H1 (cell line): ENCODE results near the gene NINJ2. TPM values are rescaled to one million over a fixed set of nuclear protein-coding genes. Genes with fewer than 3 reads are reported as not detected.

Experiments
- CTCF ChIA-PET: fragments of 300-600 bp; sonication (Branson Sonifier 250); formaldehyde crosslinking; loops from one replicate; lab custom pipeline; 2021; ENCODE audit not compliant: partially characterized antibody; lab: Charles Lee
- POLR2A ChIA-PET: fragments of 300-600 bp; sonication (Branson Sonifier 250); formaldehyde crosslinking; loops from one replicate; lab custom pipeline; 2021; ENCODE audit warnings: inconsistent platforms; ENCODE audit not compliant: partially characterized antibody; lab: Charles Lee
- DNase-seq, 2 experiments: peaks; one replicate each; pipeline versions ENCODE4 v3.0.0 to v3.0.0-alpha.2; 2010 to 2022; ENCODE audit warnings: low spot score in 2 of 2, low read depth in 1 of 2, mixed read lengths in 1 of 2
- FAIRE-seq: peaks from 2 replicates; lab custom pipeline; 2011; peaks lifted over from hg19 to GRCh38; lab: Jason Lieb, UNC
- H2AFZ ChIP-seq: 2 replicates; pipeline ENCODE4 v1.8.1; 2012; ENCODE audit warnings: low read length, inconsistent platforms
- H2AK5ac ChIP-seq: 2 replicates; pipeline ENCODE4 v1.6.1; 2013; ENCODE audit warnings: low read depth, low read length
- H2BK120ac ChIP-seq: replicated peaks from 2 replicates; pipeline ENCODE3; 2013; ENCODE audit warnings: low read depth, low read length, inconsistent platforms
- H2BK12ac ChIP-seq: 2 replicates; pipeline ENCODE4 v1.6.1; 2013; ENCODE audit warnings: low read depth, low read length
- H2BK15ac ChIP-seq: 2 replicates; pipeline ENCODE4 v1.6.1; 2013; ENCODE audit warnings: low read length
- H2BK20ac ChIP-seq: 2 replicates; pipeline ENCODE4 v1.6.1; 2013; ENCODE audit warnings: low read length
- H2BK5ac ChIP-seq: 2 replicates; pipeline ENCODE4 v1.6.1; 2013; ENCODE audit warnings: low read depth, low read length
- H3K14ac ChIP-seq: 2 replicates; pipeline ENCODE4 v1.6.1; 2013; ENCODE audit warnings: inconsistent platforms; ENCODE audit not compliant: insufficient read length
- H3K18ac ChIP-seq: 2 replicates; pipeline ENCODE4 v1.6.1; 2013; ENCODE audit warnings: low read length; ENCODE audit errors: extremely low read depth
- H3K23ac ChIP-seq: 2 replicates; pipeline ENCODE4 v1.6.1; 2013; ENCODE audit warnings: inconsistent platforms; ENCODE audit not compliant: insufficient read length
- H3K23me2 ChIP-seq: 2 replicates; pipeline ENCODE4 v1.6.1; 2013; ENCODE audit warnings: low read depth, low read length
- H3K27ac ChIP-seq: 2 replicates; pipeline ENCODE4 v1.6.1; 2011; ENCODE audit warnings: low read depth, low read length, inconsistent platforms
- H3K27me3 ChIP-seq, 4 experiments: replicated peaks in 1 of 4; 1 replicate in 1 of 4; 2 replicates in 3 of 4; pipeline versions ENCODE4 v1.6.1 to v1.8.1; 2011 to 2013; ENCODE audit warnings: low read length in 3 of 4, mild to moderate bottlenecking in 3 of 4, inconsistent platforms in 2 of 4, mixed read lengths in 2 of 4, moderate library complexity in 1 of 4; ENCODE audit not compliant: control insufficient read depth in 3 of 4, insufficient read depth in 3 of 4; ENCODE audit errors: extremely low read depth in 1 of 4
- H3K36me3 ChIP-seq, 4 experiments: 2 replicates each; pipeline versions ENCODE4 v1.6.1 to v1.8.1; 2011 to 2013; ENCODE audit warnings: mild to moderate bottlenecking in 4 of 4, low read length in 3 of 4, moderate library complexity in 2 of 4, control low read depth in 1 of 4, inconsistent platforms in 1 of 4; ENCODE audit not compliant: insufficient read depth in 4 of 4, control insufficient read depth in 2 of 4
- H3K4ac ChIP-seq: replicated peaks from 2 replicates; pipeline ENCODE3; 2013; ENCODE audit warnings: low read length, low read depth, mixed read lengths, inconsistent platforms; ENCODE audit not compliant: insufficient read length
- H3K4me1 ChIP-seq, 4 experiments: replicated peaks in 1 of 4; 1 replicate in 1 of 4; 2 replicates in 3 of 4; pipeline versions ENCODE4 v1.6.1 to v1.8.1; 2011 to 2013; ENCODE audit warnings: low read length in 3 of 4, inconsistent platforms in 2 of 4, mixed read lengths in 1 of 4; ENCODE audit not compliant: insufficient read depth in 4 of 4, control insufficient read depth in 3 of 4
- H3K4me2 ChIP-seq, 2 experiments: 2 replicates each; pipeline versions ENCODE4 v1.6.1 to v1.8.1; 2011 to 2013; ENCODE audit warnings: low read depth in 2 of 2, low read length in 2 of 2, control low read depth in 1 of 2, inconsistent platforms in 1 of 2, mild to moderate bottlenecking in 1 of 2; ENCODE audit not compliant: insufficient read depth in 1 of 2
- H3K4me3 ChIP-seq, 4 experiments: fragments of 200-600, 300-600 bp in 1 of 4; sonication (generic), shearing (Covaris generic), sonication (Bioruptor Twin) in 1 of 4; 2 replicates each; pipeline versions ENCODE4 v1.5.1 to v1.8.1; 2011 to 2016; ENCODE audit warnings: low read length in 4 of 4, low read depth in 3 of 4, control low read depth in 2 of 4, inconsistent platforms in 2 of 4, mild to moderate bottlenecking in 2 of 4, mixed read lengths in 1 of 4, moderate library complexity in 1 of 4; ENCODE audit not compliant: insufficient read depth in 2 of 4; ENCODE audit errors: extremely low read depth in 1 of 4
- H3K56ac ChIP-seq: replicated peaks from 2 replicates; pipeline ENCODE3; 2013; ENCODE audit warnings: low read depth, mild to moderate bottlenecking, mixed read lengths, low read length, inconsistent platforms; ENCODE audit not compliant: insufficient read length
- H3K79me1 ChIP-seq: 2 replicates; pipeline ENCODE4 v1.6.1; 2013; ENCODE audit warnings: low read depth, low read length, control low read depth
- H3K79me2 ChIP-seq, 2 experiments: 2 replicates each; pipeline versions ENCODE4 v1.6.1 to v1.8.1; 2012 to 2013; ENCODE audit warnings: low read length in 2 of 2, mild to moderate bottlenecking in 2 of 2, inconsistent platforms in 1 of 2; ENCODE audit not compliant: insufficient read depth in 2 of 2, control insufficient read depth in 1 of 2
- H3K9ac ChIP-seq, 4 experiments: replicated peaks in 1 of 4; 1 replicate in 1 of 4; 2 replicates in 3 of 4; pipeline versions ENCODE4 v1.6.1 to v1.8.1; 2011 to 2013; ENCODE audit warnings: low read depth in 3 of 4, low read length in 3 of 4, control low read depth in 2 of 4, mild to moderate bottlenecking in 2 of 4, moderate library complexity in 2 of 4, inconsistent platforms in 1 of 4; ENCODE audit errors: extremely low read depth in 1 of 4
- H3K9me3 ChIP-seq, 2 experiments: 2 replicates each; pipeline versions ENCODE4 v1.6.1 to v1.8.1; 2012 to 2013; ENCODE audit warnings: mild to moderate bottlenecking in 2 of 2, moderate library complexity in 2 of 2, control low read depth in 1 of 2, inconsistent platforms in 1 of 2, low read depth in 1 of 2, low read length in 1 of 2, mixed read lengths in 1 of 2; ENCODE audit not compliant: insufficient read depth in 2 of 2
- H4K20me1 ChIP-seq, 2 experiments: replicated peaks in 1 of 2; 2 replicates each; pipeline versions ENCODE3 to v1.8.1; 2011 to 2013; ENCODE audit warnings: inconsistent platforms in 2 of 2, low read length in 2 of 2, mild to moderate bottlenecking in 1 of 2; ENCODE audit not compliant: insufficient read depth in 2 of 2, control insufficient read depth in 1 of 2
- H4K5ac ChIP-seq: 2 replicates; pipeline ENCODE4 v1.6.1; 2013; ENCODE audit warnings: low read length, low read depth, mixed read lengths, inconsistent platforms; ENCODE audit not compliant: insufficient read length
- H4K8ac ChIP-seq: 2 replicates; pipeline ENCODE4 v1.8.0; 2013; ENCODE audit warnings: mild to moderate bottlenecking, moderate library complexity, low read length, inconsistent platforms; ENCODE audit not compliant: insufficient read depth; ENCODE audit errors: extremely low read depth
- H4K91ac ChIP-seq: replicated peaks from 2 replicates; pipeline ENCODE3; 2013; ENCODE audit warnings: low read length, mixed read lengths, inconsistent platforms; ENCODE audit not compliant: insufficient read length
- BRCA1 ChIP-seq: IDR thresholded peaks from 2 replicates; pipeline ENCODE4 v1.6.1; 2012; ENCODE audit warnings: low read depth, low read length, improper control_type of control experiment
- CBX5 ChIP-seq: fragments of 300-800, 300-1000 bp; sonication (generic); IDR thresholded peaks from 2 replicates; pipeline ENCODE4 v1.7.1; 2016; ENCODE audit warnings: antibody characterized with exemption, low read length, low read depth
- EGR1 ChIP-seq: IDR thresholded peaks from 2 replicates; pipeline ENCODE4 v1.6.1; 2011; ENCODE audit warnings: low read depth, low read length, borderline replicate concordance
- GABPA ChIP-seq: IDR thresholded peaks from 2 replicates; pipeline ENCODE4 v1.6.1; 2011; ENCODE audit warnings: mild to moderate bottlenecking, low read length, moderate library complexity, borderline replicate concordance; ENCODE audit not compliant: insufficient read depth
- POLR2AphosphoS5 ChIP-seq: IDR thresholded peaks from 2 replicates; pipeline ENCODE4 v1.6.1; 2011; ENCODE audit warnings: low read depth, low read length
- RAD21 ChIP-seq, 2 experiments: IDR thresholded peaks in 1 of 2; conservative IDR thresholded peaks in 1 of 2; 2 replicates each; pipeline ENCODE4 v1.6.1; 2011; ENCODE audit warnings: low read depth in 2 of 2, low read length in 2 of 2, improper control_type of control experiment in 1 of 2, inconsistent platforms in 1 of 2, mild to moderate bottlenecking in 1 of 2, moderate library complexity in 1 of 2
- RBBP5 ChIP-seq: IDR thresholded peaks from 2 replicates; pipeline ENCODE4 v1.7.1; 2012; ENCODE audit warnings: low read depth, mild to moderate bottlenecking, inconsistent platforms, low read length, moderate library complexity, borderline replicate concordance
- TCF12 ChIP-seq: IDR thresholded peaks from 2 replicates; pipeline ENCODE4 v1.6.1; 2011; ENCODE audit warnings: low read depth, mild to moderate bottlenecking, low read length
- YY1 ChIP-seq: IDR thresholded peaks from 2 replicates; pipeline ENCODE4 v1.6.1; 2011; ENCODE audit warnings: low read depth, mild to moderate bottlenecking, low read length
- WGBS, 2 experiments: shearing (Covaris generic) in 1 of 2; methylation state at CpG; one replicate each; pipeline versions ENCODE4 v1.1.6 to v1.1.7; 2013 to 2015; ENCODE audit warnings: low lambda C conversion rate in 2 of 2, mixed read lengths in 2 of 2, inconsistent platforms in 1 of 2, low coverage in 1 of 2, missing lambda C conversion rate in 1 of 2; ENCODE audit not compliant: insufficient replicate concordance in 2 of 2, insufficient coverage in 1 of 2, insufficient read length in 1 of 2; ENCODE audit errors: extremely low coverage in 1 of 2, missing lambda C conversion rate in 1 of 2; 5-methylcytosine and 5-hydroxymethylcytosine counted together
- polyA plus RNA-seq, 7 experiments: library from polyadenylated mRNA; depleted of rRNA in 3 of 7; stranded (reverse) in 5 of 7; unstranded in 2 of 7; fragments of >200 nt in 5 of 7; fragments of 200-250 nt in 2 of 7; gene quantifications; 1 replicate in 5 of 7; 2 replicates in 1 of 7; 4 replicates in 1 of 7; pipeline versions ENCODE4 v1.2.1 to v1.2.3, GENCODE V29; 2011 to 2013; ENCODE audit warnings: missing spikeins in 2 of 7, mixed read lengths in 2 of 7
- total RNA-seq: library from RNA; stranded (reverse); fragmentation: NEBNext Ultra II Directional; extraction: Animal tissue kit (Norgen Biotek cat#: 25700); gene quantifications from 2 replicates; pipeline ENCODE4 v1.2.1, GENCODE V29; 2021
- TF ChIP-seq, protein P1 (sequence below): IDR thresholded peaks from 2 replicates; pipeline ENCODE4 v1.6.1; 2012; ENCODE audit warnings: inconsistent platforms
- TF ChIP-seq, protein P2 (sequence below): IDR thresholded peaks from 2 replicates; pipeline ENCODE4 v1.6.1; 2012; ENCODE audit warnings: low read length, inconsistent platforms

Gene NINJ2
- total and polyA plus RNA-seq, 2 of the 8 experiments (the other 6 are each of a cell fraction or from before 2014, with no cell fraction given): 1.4 TPM; not detected in 1

DNA sequence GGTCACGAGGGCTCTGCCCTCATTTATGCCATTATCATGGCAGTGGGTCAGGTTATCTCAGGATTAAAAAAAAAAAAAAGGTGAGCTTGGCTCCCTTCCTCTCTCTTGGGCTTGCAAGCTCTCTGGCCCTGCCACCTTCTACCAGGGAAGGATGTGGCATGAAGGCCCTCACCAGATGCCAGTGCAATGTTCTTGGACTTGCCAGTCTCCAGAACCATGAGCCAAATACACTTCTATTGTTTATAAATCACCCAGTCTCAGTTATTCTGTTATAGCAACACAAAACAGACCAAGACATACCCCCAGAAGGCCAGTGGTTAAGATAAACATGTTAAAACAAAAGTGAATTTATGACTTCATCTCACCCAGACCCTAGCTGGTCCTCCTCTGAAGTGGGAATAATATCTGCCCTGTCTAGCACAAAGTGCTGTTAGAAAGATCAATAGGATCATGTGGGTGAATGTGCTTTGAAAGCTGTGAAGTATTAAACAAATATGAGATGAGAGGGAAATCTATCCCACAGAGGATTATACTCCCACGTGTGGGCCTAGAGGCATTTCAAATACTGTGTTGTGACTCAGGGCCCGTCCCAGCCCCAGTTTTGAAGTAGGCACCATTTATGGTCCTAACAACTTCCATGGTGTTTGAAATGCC is 88.6 kb downstream of the NINJ2 start:
- Histone ChIP-seq H3K79me1 (no peaks in the 10 kb centered on the region), H3K79me2 (no peaks in the 10 kb centered on the region), H3K4me3 (no peak overlapping the region), H2BK12ac (no peak overlapping the region), H3K18ac (no peak overlapping the region), H4K5ac (no peak overlapping the region), H3K9ac (no peak overlapping the region), H2AK5ac (no peak overlapping the region), H2BK120ac (no peak overlapping the region), H3K4me2 (no peak overlapping the region), H3K56ac (no peak overlapping the region), H2BK15ac (no peak overlapping the region), H4K8ac (no peak overlapping the region; the same call in 1 of the 2 replicates), H3K14ac (no peak overlapping the region), H2AFZ (no peak overlapping the region), H3K4ac (no peak overlapping the region), H3K36me3 (no peaks in the 10 kb centered on the region), H4K91ac (no peak overlapping the region), H2BK5ac (no peak overlapping the region), H3K27me3 (peaks cover 0 to 9% (median 7%) of the 10 kb centered on the region in 4 experiments; a peak in 6 of 7 replicates), H3K23ac (no peak overlapping the region), H3K9me3 (no peaks in the 10 kb centered on the region), H3K23me2 (peaks cover 9% of the 10 kb centered on the region), H2BK20ac (no peak overlapping the region), H3K4me1 (peaks cover 0 to 13% (median 8%) of the 10 kb centered on the region in 4 experiments; a peak in 5 of 7 replicates), H4K20me1 (no peaks in the 10 kb centered on the region), H3K27ac (no peak overlapping the region)
- 94% methylated on average over 3 of the region's 3 CpGs; no CpG with 5 or more reads in 1 of the 2 experiments for WGBS, 2 experiments
- FAIRE-seq (no peak), DNase-seq (no peak)
- ChIA-PET CTCF (interaction anchor here (1.0 to 6.4 kb wide), 14 partner anchors 9 to 343 kb away, joined by 3 to 41 read pairs (median 8); partner anchors contain the start of gene WNK1), POLR2A (interaction anchor here (1.2 to 1.7 kb wide), 2 partner anchors 49 to 57 kb away, joined by 3 to 4 read pairs; no protein-coding TSS in a partner anchor)
- TF ChIP-seq BRCA1 (no peak), EGR1 (no peak), POLR2AphosphoS5 (no peak), CBX5 (no peak), GABPA (no peak), TCF12 (no peak), RAD21 (IDR thresholded peaks at IDR 0.05 in 1 of 2, conservative IDR thresholded peaks at IDR 0.05 in 1 of 2; ENCODE audit: low read depth in 2 of 2, low read length in 2 of 2) (no peak), RBBP5 (no peak), YY1 (no peak)
- TF ChIP-seq, protein P1, sequence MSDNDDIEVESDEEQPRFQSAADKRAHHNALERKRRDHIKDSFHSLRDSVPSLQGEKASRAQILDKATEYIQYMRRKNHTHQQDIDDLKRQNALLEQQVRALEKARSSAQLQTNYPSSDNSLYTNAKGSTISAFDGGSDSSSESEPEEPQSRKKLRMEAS: no peak
- TF ChIP-seq, protein P2, sequence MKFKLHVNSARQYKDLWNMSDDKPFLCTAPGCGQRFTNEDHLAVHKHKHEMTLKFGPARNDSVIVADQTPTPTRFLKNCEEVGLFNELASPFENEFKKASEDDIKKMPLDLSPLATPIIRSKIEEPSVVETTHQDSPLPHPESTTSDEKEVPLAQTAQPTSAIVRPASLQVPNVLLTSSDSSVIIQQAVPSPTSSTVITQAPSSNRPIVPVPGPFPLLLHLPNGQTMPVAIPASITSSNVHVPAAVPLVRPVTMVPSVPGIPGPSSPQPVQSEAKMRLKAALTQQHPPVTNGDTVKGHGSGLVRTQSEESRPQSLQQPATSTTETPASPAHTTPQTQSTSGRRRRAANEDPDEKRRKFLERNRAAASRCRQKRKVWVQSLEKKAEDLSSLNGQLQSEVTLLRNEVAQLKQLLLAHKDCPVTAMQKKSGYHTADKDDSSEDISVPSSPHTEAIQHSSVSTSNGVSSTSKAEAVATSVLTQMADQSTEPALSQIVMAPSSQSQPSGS: no peak
